HG02759 (cell line): ENCODE results near the gene ANKRD49.

Experiments
- ATAC-seq: cut with Tn5 transposase; IDR thresholded peaks from one replicate; pipeline ENCODE4 v1.9.1; 2021; ENCODE audit warnings: mild to moderate bottlenecking, moderate library complexity; ENCODE audit not compliant: unreplicated experiment

ANKRD49 gene

DNA sequence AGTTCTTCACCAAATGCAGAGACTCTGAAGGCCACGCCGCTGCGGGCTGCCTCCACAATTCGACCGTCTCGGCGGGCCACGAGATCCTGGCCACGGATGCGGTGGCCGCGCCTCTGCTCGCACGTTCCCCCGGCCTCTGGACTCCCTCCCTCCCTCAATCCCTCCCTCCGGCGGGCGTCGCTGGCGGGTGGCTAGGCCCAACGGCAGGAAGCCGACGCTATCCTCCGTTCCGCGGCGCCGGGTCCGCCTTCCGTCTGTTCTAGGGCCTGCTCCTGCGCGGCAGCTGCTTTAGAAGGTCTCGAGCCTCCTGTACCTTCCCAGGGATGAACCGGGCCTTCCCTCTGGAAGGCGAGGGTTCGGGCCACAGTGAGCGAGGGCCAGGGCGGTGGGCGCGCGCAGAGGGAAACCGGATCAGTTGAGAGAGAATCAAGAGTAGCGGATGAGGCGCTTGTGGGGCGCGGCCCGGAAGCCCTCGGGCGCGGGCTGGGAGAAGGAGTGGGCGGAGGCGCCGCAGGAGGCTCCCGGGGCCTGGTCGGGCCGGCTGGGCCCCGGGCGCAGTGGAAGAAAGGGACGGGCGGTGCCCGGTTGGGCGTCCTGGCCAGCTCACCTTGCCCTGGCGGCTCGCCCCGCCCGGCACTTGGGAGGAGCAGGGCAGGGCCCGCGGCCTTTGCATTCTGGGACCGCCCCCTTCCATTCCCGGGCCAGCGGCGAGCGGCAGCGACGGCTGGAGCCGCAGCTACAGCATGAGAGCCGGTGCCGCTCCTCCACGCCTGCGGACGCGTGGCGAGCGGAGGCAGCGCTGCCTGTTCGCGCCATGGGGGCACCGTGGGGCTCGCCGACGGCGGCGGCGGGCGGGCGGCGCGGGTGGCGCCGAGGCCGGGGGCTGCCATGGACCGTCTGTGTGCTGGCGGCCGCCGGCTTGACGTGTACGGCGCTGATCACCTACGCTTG, 50.2 kb downstream of the ANKRD49 start, which contains the start of gene FUT4:
Gene FUT4, plus strand, starts transcription at position 227 of the 951 bp plus-strand sequence. Its CDS starts 213 bp downstream, at position 440.
- ATAC-seq: peak; percentile 86

DNA sequence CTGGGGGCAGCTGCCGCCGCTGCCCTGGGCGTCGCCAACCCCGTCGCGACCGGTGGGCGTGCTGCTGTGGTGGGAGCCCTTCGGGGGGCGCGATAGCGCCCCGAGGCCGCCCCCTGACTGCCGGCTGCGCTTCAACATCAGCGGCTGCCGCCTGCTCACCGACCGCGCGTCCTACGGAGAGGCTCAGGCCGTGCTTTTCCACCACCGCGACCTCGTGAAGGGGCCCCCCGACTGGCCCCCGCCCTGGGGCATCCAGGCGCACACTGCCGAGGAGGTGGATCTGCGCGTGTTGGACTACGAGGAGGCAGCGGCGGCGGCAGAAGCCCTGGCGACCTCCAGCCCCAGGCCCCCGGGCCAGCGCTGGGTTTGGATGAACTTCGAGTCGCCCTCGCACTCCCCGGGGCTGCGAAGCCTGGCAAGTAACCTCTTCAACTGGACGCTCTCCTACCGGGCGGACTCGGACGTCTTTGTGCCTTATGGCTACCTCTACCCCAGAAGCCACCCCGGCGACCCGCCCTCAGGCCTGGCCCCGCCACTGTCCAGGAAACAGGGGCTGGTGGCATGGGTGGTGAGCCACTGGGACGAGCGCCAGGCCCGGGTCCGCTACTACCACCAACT, 51.0 kb downstream of the ANKRD49 start:
- no peak for ATAC-seq

DNA sequence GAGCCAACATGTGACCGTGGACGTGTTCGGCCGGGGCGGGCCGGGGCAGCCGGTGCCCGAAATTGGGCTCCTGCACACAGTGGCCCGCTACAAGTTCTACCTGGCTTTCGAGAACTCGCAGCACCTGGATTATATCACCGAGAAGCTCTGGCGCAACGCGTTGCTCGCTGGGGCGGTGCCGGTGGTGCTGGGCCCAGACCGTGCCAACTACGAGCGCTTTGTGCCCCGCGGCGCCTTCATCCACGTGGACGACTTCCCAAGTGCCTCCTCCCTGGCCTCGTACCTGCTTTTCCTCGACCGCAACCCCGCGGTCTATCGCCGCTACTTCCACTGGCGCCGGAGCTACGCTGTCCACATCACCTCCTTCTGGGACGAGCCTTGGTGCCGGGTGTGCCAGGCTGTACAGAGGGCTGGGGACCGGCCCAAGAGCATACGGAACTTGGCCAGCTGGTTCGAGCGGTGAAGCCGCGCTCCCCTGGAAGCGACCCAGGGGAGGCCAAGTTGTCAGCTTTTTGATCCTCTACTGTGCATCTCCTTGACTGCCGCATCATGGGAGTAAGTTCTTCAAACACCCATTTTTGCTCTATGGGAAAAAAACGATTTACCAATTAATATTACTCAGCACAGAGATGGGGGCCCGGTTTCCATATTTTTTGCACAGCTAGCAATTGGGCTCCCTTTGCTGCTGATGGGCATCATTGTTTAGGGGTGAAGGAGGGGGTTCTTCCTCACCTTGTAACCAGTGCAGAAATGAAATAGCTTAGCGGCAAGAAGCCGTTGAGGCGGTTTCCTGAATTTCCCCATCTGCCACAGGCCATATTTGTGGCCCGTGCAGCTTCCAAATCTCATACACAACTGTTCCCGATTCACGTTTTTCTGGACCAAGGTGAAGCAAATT, 51.7 kb downstream of the ANKRD49 start:
- no peak for ATAC-seq

DNA sequence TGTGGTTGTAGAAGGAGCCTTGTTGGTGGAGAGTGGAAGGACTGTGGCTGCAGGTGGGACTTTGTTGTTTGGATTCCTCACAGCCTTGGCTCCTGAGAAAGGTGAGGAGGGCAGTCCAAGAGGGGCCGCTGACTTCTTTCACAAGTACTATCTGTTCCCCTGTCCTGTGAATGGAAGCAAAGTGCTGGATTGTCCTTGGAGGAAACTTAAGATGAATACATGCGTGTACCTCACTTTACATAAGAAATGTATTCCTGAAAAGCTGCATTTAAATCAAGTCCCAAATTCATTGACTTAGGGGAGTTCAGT, 52.3 kb downstream of the ANKRD49 start:
- no peak for ATAC-seq

DNA sequence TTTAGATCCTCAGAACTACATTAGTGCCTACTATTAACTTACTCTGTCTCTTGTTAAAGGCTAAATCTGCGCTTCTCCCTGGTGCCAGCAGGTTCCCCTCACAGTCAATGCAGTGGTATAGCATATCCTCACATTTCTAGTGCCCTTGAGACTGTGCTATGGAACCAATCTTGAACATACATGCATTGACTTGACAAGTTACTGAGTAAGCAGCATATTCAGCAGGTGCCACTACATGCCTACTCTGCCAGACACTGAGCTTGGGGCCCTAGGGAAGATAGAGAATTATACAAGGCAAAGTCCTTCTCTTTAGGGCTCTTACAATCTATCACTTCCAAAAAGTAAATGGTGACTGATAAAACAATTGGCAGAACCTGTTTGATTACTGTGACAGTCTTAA, 53.1 kb downstream of the ANKRD49 start:
- ATAC-seq: no peak

DNA sequence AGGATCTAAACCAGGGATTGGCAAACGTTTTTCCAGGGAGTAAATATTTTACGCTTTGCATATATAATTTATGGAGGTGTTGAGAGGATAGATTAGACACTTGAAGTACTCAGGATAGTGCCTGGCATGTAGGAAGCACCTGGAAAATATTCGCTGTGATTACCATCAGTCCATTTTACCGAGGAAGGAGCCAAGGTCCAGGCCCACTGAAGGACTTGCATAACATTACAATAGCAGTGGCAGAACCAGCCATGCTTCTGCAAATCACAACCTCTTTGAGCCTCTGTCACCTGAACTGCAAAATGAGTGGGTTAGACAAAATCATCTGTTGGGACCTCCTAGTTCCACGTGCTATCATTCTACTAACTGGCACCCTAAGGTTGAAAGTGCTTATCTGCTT, 55.4 kb downstream of the ANKRD49 start:
- ATAC-seq: no peak
